Erythroblast (primary cell): ENCODE data around the gene IGSF3.

Experiments used
- DNase-seq, 2 experiments: peaks; one replicate each; lab custom pipeline; 2025; lab: John Stamatoyannopoulos, UW
- GATA1 ChIP-seq: IDR thresholded peaks from 2 replicates; pipeline ENCODE4 v1.6.1; 2011; ENCODE audit warnings: low read depth, mild to moderate bottlenecking, control low read depth, low read length, moderate library complexity
- POLR2A ChIP-seq: IDR thresholded peaks from 2 replicates; pipeline ENCODE4 v1.6.1; 2011; ENCODE audit warnings: mild to moderate bottlenecking, low read length

The IGSF3 gene

GRCh38 chr1:116697548-116698243 is 30.2 kb upstream of the IGSF3 start:
- DNase-seq = no peak
- TF ChIP-seq POLR2A (no peak), GATA1 (no peak)

GRCh38 chr1:116694524-116694923 is 27.0 kb upstream of the IGSF3 start:
- no peak for TF ChIP-seq POLR2A
- TF ChIP-seq GATA1 = no peak
- no peak for DNase-seq

GRCh38 chr1:116693759-116694480 is 26.4 kb upstream of the IGSF3 start:
- DNase-seq = peak; percentile 41 to 52

GRCh38 chr1:116692879-116693278 is 25.3 kb upstream of the IGSF3 start:
- no peak for DNase-seq
- TF ChIP-seq GATA1 = no peak
- TF ChIP-seq POLR2A = no peak

More at GRCh38 chr1:116693759-116694480, 26.4 kb upstream of the IGSF3 start:
- TF ChIP-seq POLR2A (no peak), GATA1 (no peak)

GRCh38 chr1:116690849-116691406 is 23.4 kb upstream of the IGSF3 start:
- no peak for TF ChIP-seq GATA1
- DNase-seq = peak in 1 of 2 experiments; percentile 14

GRCh38 chr1:116690396-116690848 is 22.9 kb upstream of the IGSF3 start:
- TF ChIP-seq GATA1 (no peak), POLR2A (no peak)
- DNase-seq = no peak

- DNase-seq = peak in 1 of 2 experiments; percentile 51
- TF ChIP-seq POLR2A = no peak
- no peak for TF ChIP-seq GATA1
These were observed 19.3 kb upstream of the IGSF3 start for GRCh38 chr1:116686723-116687352.

- TF ChIP-seq POLR2A (no peak), GATA1 (no peak)
- peak in 1 of 2 experiments; percentile 36 for DNase-seq
These were observed 18.6 kb upstream of the IGSF3 start for GRCh38 chr1:116686175-116686574.

- DNase-seq = no peak
- no peak for TF ChIP-seq GATA1
- no peak for TF ChIP-seq POLR2A
These were observed 17.0 kb upstream of the IGSF3 start for GRCh38 chr1:116684575-116684974.

GRCh38 chr1:116682641-116683221 is 15.2 kb upstream of the IGSF3 start:
- peak; percentile 41 to 45 for DNase-seq
- TF ChIP-seq POLR2A = no peak
- TF ChIP-seq GATA1 = no peak

GRCh38 chr1:116681343-116681899 is 13.9 kb upstream of the IGSF3 start:
- no peak for DNase-seq
- TF ChIP-seq GATA1 (no peak), POLR2A (no peak)

GRCh38 chr1:116680752-116681151 is 13.2 kb upstream of the IGSF3 start:
- no peak for DNase-seq

More at GRCh38 chr1:116680752-116681151, 13.2 kb upstream of the IGSF3 start:
- TF ChIP-seq POLR2A = no peak
- no peak for TF ChIP-seq GATA1
